AG10803 (cell line): Measurements from ENCODE around the gene HEPN1.
A peak's percentile ranks its signal among the peaks of the same experiment; 100 is the strongest.

Experiments used
- DNase-seq: peaks from one replicate; pipeline ENCODE4 v3.0.0; 2010; ENCODE audit warnings: low read depth
- H3K4me3 ChIP-seq: 2 replicates; pipeline ENCODE4 v1.5.1; 2011; ENCODE audit warnings: mild to moderate bottlenecking, low read length, control low read depth
- TF ChIP-seq, protein P1 (sequence below): conservative IDR thresholded peaks from 2 replicates; pipeline ENCODE4 v1.5.1; 2011; ENCODE audit warnings: mild to moderate bottlenecking, low read length, control low read depth, inconsistent platforms

HEPN1 gene

DNA sequence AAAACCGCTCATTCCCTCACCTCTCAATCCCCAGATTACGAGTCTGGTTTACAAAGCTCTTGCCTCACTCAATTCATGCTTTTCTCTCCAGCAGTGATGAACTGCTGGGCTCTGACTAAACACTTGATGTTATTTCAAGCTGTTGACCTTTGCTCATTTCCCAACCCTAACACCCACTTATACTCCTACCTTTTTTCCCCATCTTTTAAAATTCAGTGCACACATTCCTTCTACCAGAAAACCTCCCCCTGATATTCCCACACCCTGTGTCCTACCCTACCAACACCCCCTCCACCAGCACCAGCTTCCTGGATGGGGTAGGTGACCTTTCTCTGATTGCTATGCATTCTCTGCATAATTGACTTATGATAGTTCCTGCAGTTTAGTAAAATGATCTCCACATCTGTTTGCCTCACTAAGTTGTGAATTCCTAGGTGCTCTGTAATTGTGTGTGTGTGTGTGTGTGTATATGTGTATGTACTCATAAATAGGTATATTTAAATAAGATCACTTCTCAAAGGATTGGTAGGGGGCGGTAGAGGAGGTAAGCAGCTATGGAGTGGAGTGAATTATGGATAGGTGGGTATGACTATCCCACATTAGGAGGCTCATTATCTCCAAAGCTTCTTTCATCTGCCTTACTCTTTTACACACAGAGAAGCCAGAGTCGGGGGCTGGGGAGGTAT, 16.0 kb downstream of the HEPN1 start:
- no peak overlapping the region for H3K4me3 ChIP-seq
- peak; percentile 86 for DNase-seq
- TF ChIP-seq, protein P1, sequence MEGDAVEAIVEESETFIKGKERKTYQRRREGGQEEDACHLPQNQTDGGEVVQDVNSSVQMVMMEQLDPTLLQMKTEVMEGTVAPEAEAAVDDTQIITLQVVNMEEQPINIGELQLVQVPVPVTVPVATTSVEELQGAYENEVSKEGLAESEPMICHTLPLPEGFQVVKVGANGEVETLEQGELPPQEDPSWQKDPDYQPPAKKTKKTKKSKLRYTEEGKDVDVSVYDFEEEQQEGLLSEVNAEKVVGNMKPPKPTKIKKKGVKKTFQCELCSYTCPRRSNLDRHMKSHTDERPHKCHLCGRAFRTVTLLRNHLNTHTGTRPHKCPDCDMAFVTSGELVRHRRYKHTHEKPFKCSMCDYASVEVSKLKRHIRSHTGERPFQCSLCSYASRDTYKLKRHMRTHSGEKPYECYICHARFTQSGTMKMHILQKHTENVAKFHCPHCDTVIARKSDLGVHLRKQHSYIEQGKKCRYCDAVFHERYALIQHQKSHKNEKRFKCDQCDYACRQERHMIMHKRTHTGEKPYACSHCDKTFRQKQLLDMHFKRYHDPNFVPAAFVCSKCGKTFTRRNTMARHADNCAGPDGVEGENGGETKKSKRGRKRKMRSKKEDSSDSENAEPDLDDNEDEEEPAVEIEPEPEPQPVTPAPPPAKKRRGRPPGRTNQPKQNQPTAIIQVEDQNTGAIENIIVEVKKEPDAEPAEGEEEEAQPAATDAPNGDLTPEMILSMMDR, result peak; percentile 17; the same call in 1 of the 2 replicates

DNA sequence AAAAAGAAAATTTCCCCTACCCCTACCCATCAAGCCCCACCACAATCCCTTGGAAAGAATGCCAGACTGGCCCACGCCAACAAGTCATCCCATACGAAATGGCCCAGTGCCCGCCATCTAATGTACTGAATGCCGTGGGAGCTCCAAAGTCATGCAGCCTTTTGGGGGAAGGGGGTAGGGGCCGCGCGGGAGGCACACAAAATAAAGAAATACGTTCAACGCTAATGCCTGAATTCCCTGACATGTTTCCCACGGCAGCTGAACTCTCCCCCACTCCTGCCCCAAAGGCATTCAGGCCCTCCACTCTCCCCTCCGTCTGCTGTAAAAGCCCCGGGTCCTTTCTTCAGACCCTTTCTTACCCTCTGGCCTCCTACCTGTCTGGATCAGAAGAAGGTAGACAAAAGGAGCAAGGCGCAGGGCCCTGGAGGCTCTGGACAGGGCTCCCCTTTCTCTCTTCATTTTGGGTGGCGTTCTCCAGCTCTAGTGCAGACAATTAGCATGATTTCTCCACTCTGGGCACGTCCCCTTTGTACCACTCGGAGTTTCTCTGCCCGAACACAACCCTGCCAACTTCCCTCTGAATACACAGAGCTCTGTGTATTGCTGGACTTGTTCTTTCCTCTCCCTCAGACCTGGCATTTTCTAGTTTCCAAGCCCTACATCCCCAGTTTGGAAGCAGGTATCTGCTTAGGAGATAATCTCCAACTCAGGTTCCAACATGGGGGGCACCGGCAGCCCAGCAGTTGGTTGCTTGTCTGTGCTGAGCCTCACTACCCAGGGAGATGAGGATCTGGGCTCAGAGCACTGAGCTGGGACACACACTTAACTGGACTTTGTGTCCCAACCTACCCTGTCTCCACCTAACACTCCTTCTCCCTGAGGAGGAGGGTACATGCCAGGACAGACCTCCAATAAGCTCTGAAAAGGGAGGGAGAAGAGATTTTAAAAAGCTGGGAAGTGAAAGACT, 16.8 kb downstream of the HEPN1 start, which contains the start of gene HEPACAM:
Gene HEPACAM (minus strand): TSS at position 500 of the 967 bp plus-strand sequence. CDS start 41 bp downstream, at position 459.
- TF ChIP-seq, protein P1, result no peak
- no peak within 1 kb of the TSS for H3K4me3 ChIP-seq
- no peak for DNase-seq

DNA sequence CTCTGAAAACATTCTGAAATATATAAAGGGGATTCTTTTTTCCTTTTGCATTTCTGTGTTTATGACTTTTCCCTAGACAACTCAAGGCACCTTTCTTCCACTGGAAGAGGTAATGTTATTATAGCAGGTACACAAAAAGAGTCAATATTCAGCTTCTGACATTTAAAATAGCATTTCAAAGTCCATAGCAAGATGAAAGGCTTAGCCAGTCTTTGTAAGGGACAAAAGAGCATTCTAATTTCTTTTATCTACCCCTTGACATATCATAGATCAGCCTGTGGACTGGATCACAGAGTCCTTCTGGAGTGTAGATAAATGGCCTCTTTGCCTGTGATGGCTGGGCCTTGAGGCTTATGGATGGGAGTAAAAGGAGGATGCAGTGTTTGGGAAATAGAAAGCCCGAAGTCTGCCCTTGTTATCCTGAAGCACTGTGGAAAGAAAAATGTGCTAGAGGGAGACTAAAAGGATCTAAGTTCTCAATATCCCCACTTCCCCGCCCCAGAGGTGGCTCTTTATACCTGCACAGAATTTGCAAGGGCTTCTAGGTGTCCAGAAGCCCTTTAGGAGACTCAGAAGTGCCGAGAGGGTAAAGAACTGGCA, 18.4 kb downstream of the HEPN1 start:
- no peak for DNase-seq
- H3K4me3 ChIP-seq, result no peak overlapping the region
- TF ChIP-seq, protein P1, result no peak

DNA sequence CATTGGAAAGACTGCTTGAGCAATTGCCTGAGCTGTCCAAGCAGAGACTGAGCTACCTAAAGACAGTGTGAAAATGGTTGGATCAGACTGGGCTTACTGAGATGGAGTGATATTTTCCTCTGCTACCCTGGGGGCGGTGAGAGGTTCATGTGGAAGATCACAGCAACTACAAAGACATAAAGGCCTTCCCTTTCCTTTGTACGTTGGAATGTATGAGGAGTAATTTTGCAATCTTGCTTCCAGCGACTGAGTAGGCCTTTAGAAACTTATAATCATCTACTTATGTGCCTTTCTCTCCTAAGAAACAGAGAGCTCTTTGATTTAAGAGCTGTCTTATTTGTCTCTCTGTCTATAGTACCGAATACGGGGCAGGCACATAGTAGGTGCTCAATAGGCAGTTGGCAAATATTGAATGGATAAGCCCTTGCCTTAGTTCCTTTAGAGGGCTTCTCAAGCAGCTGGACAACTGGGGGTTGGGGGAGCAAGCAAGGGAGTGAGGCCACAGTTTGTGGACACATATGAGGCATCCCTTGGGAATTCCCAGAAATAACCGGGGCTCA, 19.2 kb downstream of the HEPN1 start:
- H3K4me3 ChIP-seq, result no peak overlapping the region
- TF ChIP-seq, protein P1, result no peak
- peak; percentile 48 for DNase-seq

DNA sequence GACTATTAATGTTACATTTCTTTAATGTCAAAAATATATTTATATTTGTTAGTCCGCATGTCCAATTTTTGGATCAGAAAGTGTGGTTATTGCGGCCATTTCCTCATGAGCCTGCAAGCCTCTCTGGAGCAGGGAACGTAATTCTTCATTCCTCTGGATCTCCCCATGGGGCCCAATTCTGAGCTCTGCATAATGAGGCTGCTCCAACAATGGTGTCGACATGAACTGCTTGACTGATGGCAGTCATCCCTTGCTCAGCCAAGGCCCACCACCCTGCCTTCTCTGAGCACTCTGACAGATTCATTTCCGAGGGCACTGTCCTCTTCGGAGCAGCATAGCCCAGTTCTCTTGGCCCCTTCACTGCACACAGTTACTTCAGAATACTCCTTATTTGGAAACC, 19.9 kb downstream of the HEPN1 start:
- TF ChIP-seq, protein P1, result no peak
- DNase-seq, result no peak
- H3K4me3 ChIP-seq, result no peak overlapping the region

DNA sequence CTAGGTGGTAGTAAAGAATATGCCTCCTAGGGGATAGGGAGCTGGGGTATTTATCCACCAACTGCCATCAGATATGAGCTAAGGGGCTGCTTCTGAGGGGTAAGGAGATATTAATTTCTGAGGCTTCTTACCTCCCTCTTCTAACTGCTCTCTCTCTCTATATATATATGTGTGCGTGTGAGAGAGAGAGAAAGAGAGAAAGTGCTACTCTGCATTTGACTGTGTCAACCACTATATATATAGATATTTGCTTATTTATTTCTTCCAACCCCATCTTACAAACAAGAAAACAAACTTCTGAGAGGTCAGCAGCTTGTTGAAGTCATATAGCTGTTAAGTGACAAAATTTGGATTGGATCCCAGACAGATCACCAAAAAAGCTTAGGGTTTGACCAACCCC, 22.7 kb downstream of the HEPN1 start:
- no peak for DNase-seq
- H3K4me3 ChIP-seq, result no peak overlapping the region
- TF ChIP-seq, protein P1, result no peak
